ENCODE data around the gene ROR1. TPM values are rescaled to one million over a fixed set of nuclear protein-coding genes. Genes with fewer than 3 reads are reported as not detected.

The ROR1 gene
- total RNA-seq, 1 experiment from 2014 or later: 2.7 TPM

DNA sequence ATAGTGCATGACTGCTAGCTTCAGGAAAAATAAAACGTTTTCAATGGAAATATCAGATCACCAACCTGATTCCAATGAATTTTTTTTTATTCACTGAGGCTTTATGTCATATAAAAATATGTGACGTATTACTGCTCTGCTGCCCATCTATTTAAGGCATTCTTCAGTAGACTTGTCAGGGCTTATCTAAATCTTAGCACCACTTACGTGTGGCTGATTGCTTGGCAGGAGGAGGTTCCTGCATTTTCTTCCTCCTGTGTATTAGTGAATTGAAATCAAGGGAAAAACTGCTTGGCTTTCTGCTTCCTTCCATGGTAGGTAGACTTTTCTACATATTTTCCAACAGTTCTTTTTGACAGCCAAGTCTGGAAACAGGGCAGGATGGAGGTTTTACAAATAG lies 80.3 kb downstream of the ROR1 start:
- ATAC-seq (no peak), DNase-seq (ENCODE audit: low read depth, low spot score) (no peak)
- CTCF ChIA-PET: no interaction called here
- no TSS peak for BruUV-seq (replicated peaks)
- POLR2A ChIA-PET: no interaction called here
- intact Hi-C loops (cut with micrococcal nuclease): no loop called here
- Histone ChIP-seq H3K4me2 (ENCODE audit: low read length) (no peak overlapping the region), H3K9me3 (ENCODE audit: control insufficient read depth in 1 of 2, insufficient read depth in 1 of 2, low read depth in 1 of 2, low read length in 2 of 2) (no peaks in the 10 kb centered on the region), H3K4me1 (ENCODE audit: control insufficient read depth in 1 of 2, insufficient read depth in 2 of 2, low read length in 2 of 2) (no peaks in the 10 kb centered on the region), H2AFZ (ENCODE audit: low read depth, low read length, poor library complexity, severe bottlenecking) (no peak overlapping the region), H3K27me3 (ENCODE audit: insufficient read depth, low read length) (no peaks in the 10 kb centered on the region), H3K36me3 (ENCODE audit: control insufficient read depth in 1 of 2, insufficient read depth in 2 of 2, low read length in 2 of 2) (no peaks in the 10 kb centered on the region), H3K9me2 (ENCODE audit: insufficient read depth) (no peaks in the 10 kb centered on the region), H4K20me1 (ENCODE audit: insufficient read depth) (no peaks in the 10 kb centered on the region), H3K9ac (ENCODE audit: low read length) (no peak overlapping the region), H3K4me3 (replicated peaks in 1 of 2; ENCODE audit: low read depth in 1 of 2, low read length in 2 of 2) (no peak overlapping the region), H3K27ac (ENCODE audit: low read depth, low read length) (no peak overlapping the region), H3K79me2 (ENCODE audit: insufficient read depth, low read length) (no peaks in the 10 kb centered on the region)
- RAD21 ChIA-PET (ENCODE audit: low non-redundant PET in 1 of 2, low total read pairs in 2 of 2, uncharacterized antibody in 2 of 2, unreplicated experiment in 2 of 2): no interaction called here
- TF ChIP-seq ZNF274 (IDR thresholded peaks at IDR 0.05; ENCODE audit: low read depth, low read length): no peak
- TF ChIP-seq YY1 (IDR thresholded peaks at IDR 0.05; ENCODE audit: extremely low read depth, insufficient replicate concordance, low read depth, low read length): no peak
- TF ChIP-seq, protein P1, sequence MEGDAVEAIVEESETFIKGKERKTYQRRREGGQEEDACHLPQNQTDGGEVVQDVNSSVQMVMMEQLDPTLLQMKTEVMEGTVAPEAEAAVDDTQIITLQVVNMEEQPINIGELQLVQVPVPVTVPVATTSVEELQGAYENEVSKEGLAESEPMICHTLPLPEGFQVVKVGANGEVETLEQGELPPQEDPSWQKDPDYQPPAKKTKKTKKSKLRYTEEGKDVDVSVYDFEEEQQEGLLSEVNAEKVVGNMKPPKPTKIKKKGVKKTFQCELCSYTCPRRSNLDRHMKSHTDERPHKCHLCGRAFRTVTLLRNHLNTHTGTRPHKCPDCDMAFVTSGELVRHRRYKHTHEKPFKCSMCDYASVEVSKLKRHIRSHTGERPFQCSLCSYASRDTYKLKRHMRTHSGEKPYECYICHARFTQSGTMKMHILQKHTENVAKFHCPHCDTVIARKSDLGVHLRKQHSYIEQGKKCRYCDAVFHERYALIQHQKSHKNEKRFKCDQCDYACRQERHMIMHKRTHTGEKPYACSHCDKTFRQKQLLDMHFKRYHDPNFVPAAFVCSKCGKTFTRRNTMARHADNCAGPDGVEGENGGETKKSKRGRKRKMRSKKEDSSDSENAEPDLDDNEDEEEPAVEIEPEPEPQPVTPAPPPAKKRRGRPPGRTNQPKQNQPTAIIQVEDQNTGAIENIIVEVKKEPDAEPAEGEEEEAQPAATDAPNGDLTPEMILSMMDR (IDR thresholded peaks at IDR 0.05 in 2 of 3, conservative IDR thresholded peaks at IDR 0.05 in 1 of 3; ENCODE audit: borderline replicate concordance in 1 of 3, insufficient read depth in 1 of 3, low read depth in 2 of 3, low read length in 2 of 3): no peak
- no peak for TF ChIP-seq SRF (IDR thresholded peaks at IDR 0.05; ENCODE audit: low read depth)
- TF ChIP-seq ELF1 (IDR thresholded peaks at IDR 0.05; ENCODE audit: borderline replicate concordance, low read depth): no peak

DNA sequence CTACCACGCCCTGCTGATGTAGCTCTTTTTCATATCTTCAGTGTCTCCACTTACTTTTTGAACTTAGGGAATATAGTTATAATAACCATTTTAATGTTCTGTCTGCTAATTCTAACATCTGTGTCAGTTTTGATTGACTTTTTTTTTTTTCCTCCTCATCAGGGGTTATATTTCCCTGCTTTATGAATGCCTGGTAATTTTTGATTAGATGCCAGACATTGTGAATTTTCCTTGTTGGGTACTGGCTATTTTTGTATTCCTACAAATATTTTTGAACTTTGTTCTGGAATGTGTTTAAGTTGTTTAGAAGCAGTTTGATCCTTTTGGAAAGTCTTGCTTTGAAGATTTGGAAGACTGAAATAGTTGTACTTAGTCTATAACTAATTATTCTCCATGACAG lies 82.1 kb downstream of the ROR1 start:
- Histone ChIP-seq H3K4me1 (ENCODE audit: control insufficient read depth in 1 of 2, insufficient read depth in 2 of 2, low read length in 2 of 2) (no peaks in the 10 kb centered on the region), H2AFZ (ENCODE audit: low read depth, low read length, poor library complexity, severe bottlenecking) (no peak overlapping the region), H3K79me2 (ENCODE audit: insufficient read depth, low read length) (no peaks in the 10 kb centered on the region), H3K9ac (ENCODE audit: low read length) (no peak overlapping the region), H4K20me1 (ENCODE audit: insufficient read depth) (no peaks in the 10 kb centered on the region), H3K36me3 (ENCODE audit: control insufficient read depth in 1 of 2, insufficient read depth in 2 of 2, low read length in 2 of 2) (no peaks in the 10 kb centered on the region), H3K4me3 (replicated peaks in 1 of 2; ENCODE audit: low read depth in 1 of 2, low read length in 2 of 2) (no peak overlapping the region), H3K27ac (ENCODE audit: low read depth, low read length) (no peak overlapping the region), H3K9me3 (ENCODE audit: control insufficient read depth in 1 of 2, insufficient read depth in 1 of 2, low read depth in 1 of 2, low read length in 2 of 2) (no peaks in the 10 kb centered on the region), H3K9me2 (ENCODE audit: insufficient read depth) (no peaks in the 10 kb centered on the region), H3K27me3 (ENCODE audit: insufficient read depth, low read length) (no peaks in the 10 kb centered on the region), H3K4me2 (ENCODE audit: low read length) (no peak overlapping the region)
- BruUV-seq (replicated peaks): no TSS peak
- intact Hi-C loops (cut with micrococcal nuclease): no loop called here
- ChIA-PET RAD21 (ENCODE audit: low non-redundant PET in 1 of 2, low total read pairs in 2 of 2, uncharacterized antibody in 2 of 2, unreplicated experiment in 2 of 2) (no interaction called here), POLR2A (no interaction called here), CTCF (no interaction called here)
- DNase-seq (ENCODE audit: low read depth, low spot score): no peak
- no peak for ATAC-seq
- TF ChIP-seq ZNF274 (IDR thresholded peaks at IDR 0.05; ENCODE audit: low read depth, low read length): no peak
- TF ChIP-seq ZFX (IDR thresholded peaks at IDR 0.05): no peak
- TF ChIP-seq, protein P1 (IDR thresholded peaks at IDR 0.05 in 2 of 3, conservative IDR thresholded peaks at IDR 0.05 in 1 of 3; ENCODE audit: borderline replicate concordance in 1 of 3, insufficient read depth in 1 of 3, low read depth in 2 of 3, low read length in 2 of 3): no peak
- TF ChIP-seq CEBPB (IDR thresholded peaks at IDR 0.05; ENCODE audit: low read depth): no peak
- no peak for TF ChIP-seq EGR1 (IDR thresholded peaks at IDR 0.05; ENCODE audit: low read depth)
- no peak for TF ChIP-seq EZH2phosphoT487 (IDR thresholded peaks at IDR 0.05; ENCODE audit: borderline replicate concordance)
- TF ChIP-seq YY1 (IDR thresholded peaks at IDR 0.05; ENCODE audit: extremely low read depth, insufficient replicate concordance, low read depth, low read length): no peak
- TF ChIP-seq FOSL1 (IDR thresholded peaks at IDR 0.05; ENCODE audit: low read depth): no peak
- TF ChIP-seq, protein P2, sequence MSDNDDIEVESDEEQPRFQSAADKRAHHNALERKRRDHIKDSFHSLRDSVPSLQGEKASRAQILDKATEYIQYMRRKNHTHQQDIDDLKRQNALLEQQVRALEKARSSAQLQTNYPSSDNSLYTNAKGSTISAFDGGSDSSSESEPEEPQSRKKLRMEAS (IDR thresholded peaks at IDR 0.05): no peak
- TF ChIP-seq, protein P3, sequence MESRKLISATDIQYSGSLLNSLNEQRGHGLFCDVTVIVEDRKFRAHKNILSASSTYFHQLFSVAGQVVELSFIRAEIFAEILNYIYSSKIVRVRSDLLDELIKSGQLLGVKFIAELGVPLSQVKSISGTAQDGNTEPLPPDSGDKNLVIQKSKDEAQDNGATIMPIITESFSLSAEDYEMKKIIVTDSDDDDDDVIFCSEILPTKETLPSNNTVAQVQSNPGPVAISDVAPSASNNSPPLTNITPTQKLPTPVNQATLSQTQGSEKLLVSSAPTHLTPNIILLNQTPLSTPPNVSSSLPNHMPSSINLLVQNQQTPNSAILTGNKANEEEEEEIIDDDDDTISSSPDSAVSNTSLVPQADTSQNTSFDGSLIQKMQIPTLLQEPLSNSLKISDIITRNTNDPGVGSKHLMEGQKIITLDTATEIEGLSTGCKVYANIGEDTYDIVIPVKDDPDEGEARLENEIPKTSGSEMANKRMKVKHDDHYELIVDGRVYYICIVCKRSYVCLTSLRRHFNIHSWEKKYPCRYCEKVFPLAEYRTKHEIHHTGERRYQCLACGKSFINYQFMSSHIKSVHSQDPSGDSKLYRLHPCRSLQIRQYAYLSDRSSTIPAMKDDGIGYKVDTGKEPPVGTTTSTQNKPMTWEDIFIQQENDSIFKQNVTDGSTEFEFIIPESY (IDR thresholded peaks at IDR 0.05; ENCODE audit: extremely low read depth, insufficient replicate concordance, low read length): no peak
- TF ChIP-seq JUND (IDR thresholded peaks at IDR 0.05): no peak
- TF ChIP-seq RAD21 (IDR thresholded peaks at IDR 0.05; ENCODE audit: low read depth): no peak
- no peak for TF ChIP-seq SIN3A (IDR thresholded peaks at IDR 0.05; ENCODE audit: low read depth)

All from HCT116 (cell line).